GM13976 (cell line): ENCODE results near the gene COL6A1.

Experiments
- DNase-seq: peaks from one replicate; pipeline ENCODE4 v3.0.0; 2012; ENCODE audit warnings: low spot score
- CTCF ChIP-seq: IDR thresholded peaks from 2 replicates; pipeline ENCODE4 v1.5.1; 2012; ENCODE audit warnings: borderline replicate concordance, mild to moderate bottlenecking; ENCODE audit not compliant: insufficient read depth; ENCODE audit errors: extremely low read depth, missing control alignments, control extremely low read depth
- in situ Hi-C: fragments of 300-500 bp; cut with MboI; formaldehyde crosslinking; loops from one replicate; pipeline ENCODE4 v1.12.0; 2022; ENCODE audit warnings: low sequenced_read_pairs, mixed read lengths, inconsistent platforms; ENCODE audit not compliant: unreplicated experiment

The COL6A1 gene

GRCh38 chr21:45941717-45942546 lies 39.6 kb upstream of the COL6A1 start:
- in situ Hi-C loops: no loop called here
- DNase-seq: no peak

GRCh38 chr21:45942755-45943629 lies 38.6 kb upstream of the COL6A1 start:
- no peak for DNase-seq
- in situ Hi-C loops: no loop called here
- TF ChIP-seq CTCF: no peak

More at GRCh38 chr21:45941717-45942546, 39.6 kb upstream of the COL6A1 start:
- no peak for TF ChIP-seq CTCF

- in situ Hi-C loops: no loop called here
- TF ChIP-seq CTCF: no peak
- DNase-seq: no peak
Measured at GRCh38 chr21:45943630-45944540, 37.7 kb upstream of the COL6A1 start.

GRCh38 chr21:45944601-45945000 lies 37.0 kb upstream of the COL6A1 start:
- in situ Hi-C loops: no loop called here
- DNase-seq: no peak
- TF ChIP-seq CTCF: no peak

- no peak for TF ChIP-seq CTCF
- DNase-seq: no peak
- in situ Hi-C loops: no loop called here
Measured at GRCh38 chr21:45945066-45945867, 36.3 kb upstream of the COL6A1 start.
